ENCODE data around the gene TMEM184A.

Gene TMEM184A

GRCh38 chr7:1550005-1550845, 5.8 kb downstream of the TMEM184A start:
- H3K27me3 ChIP-seq (ENCODE audit: low read depth, low read length), result no peaks in the 10 kb centered on the region
- H3K27ac ChIP-seq (ENCODE audit: low read length), result no peak overlapping the region
- no peak overlapping the region for H3K9ac ChIP-seq (ENCODE audit: low read length)
- H3K4me1 ChIP-seq (ENCODE audit: low read length), result no peaks in the 10 kb centered on the region
- H3K79me2 ChIP-seq (ENCODE audit: low read length), result no peaks in the 10 kb centered on the region
- no peak overlapping the region for H3K4me2 ChIP-seq (ENCODE audit: low read length)
- H2AFZ ChIP-seq (ENCODE audit: low read depth, low read length), result no peak overlapping the region
- TF ChIP-seq EZH2phosphoT487 (IDR thresholded peaks at IDR 0.05; ENCODE audit: low read depth) (no peak), CTCF (IDR thresholded peaks at IDR 0.05; ENCODE audit: low read depth, low read length) (no peak)
- no peaks in the 10 kb centered on the region for H3K36me3 ChIP-seq (replicated peaks; ENCODE audit: low read depth, low read length)
- H3K4me3 ChIP-seq (ENCODE audit: low read length), result no peak overlapping the region
- H3K9me3 ChIP-seq (ENCODE audit: insufficient read depth, low read length), result no peaks in the 10 kb centered on the region
- no peaks in the 10 kb centered on the region for H4K20me1 ChIP-seq (ENCODE audit: insufficient read depth, low read length)

DNA sequence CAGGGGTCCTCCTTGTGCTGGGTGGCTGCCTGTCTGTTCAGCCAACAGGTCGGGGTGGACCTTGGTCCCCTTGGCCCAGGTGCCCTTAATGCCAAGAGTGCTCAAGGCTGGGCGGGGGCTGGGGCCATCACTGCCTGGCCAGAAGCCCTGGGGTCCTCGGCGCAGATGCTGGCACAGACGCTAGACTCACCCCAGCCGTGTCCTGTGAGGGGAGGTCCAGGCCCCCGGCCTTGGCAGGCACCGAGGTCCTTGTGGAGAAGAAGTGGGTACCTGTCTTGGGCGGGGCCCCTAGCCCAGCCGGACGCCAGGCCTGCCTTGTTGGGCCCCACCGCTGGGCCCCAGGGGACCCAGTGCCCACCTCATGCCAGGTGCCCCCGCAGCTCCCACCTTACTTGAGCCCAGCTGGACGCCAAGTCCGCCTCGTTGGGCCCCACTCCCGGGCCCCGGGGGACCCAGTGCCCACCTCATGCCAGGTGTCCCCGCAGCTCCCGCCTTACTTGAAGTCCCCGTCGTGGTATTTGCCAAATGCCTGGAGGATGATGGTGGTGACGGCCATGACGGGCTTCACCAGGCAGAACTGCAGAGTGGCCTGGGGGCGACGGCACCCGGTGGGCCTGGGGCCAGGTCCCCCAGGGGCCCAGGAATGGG, 6.5 kb downstream of the TMEM184A start:
- Histone ChIP-seq H3K27ac (ENCODE audit: low read length) (no peak overlapping the region), H3K79me2 (ENCODE audit: low read length) (no peaks in the 10 kb centered on the region), H3K4me3 (ENCODE audit: low read length) (no peak overlapping the region), H3K4me1 (ENCODE audit: low read length) (no peaks in the 10 kb centered on the region), H3K27me3 (ENCODE audit: low read depth, low read length) (no peaks in the 10 kb centered on the region), H2AFZ (ENCODE audit: low read depth, low read length) (no peak overlapping the region), H3K36me3 (replicated peaks; ENCODE audit: low read depth, low read length) (no peaks in the 10 kb centered on the region), H3K9ac (ENCODE audit: low read length) (no peak overlapping the region), H3K9me3 (ENCODE audit: insufficient read depth, low read length) (no peaks in the 10 kb centered on the region), H4K20me1 (ENCODE audit: insufficient read depth, low read length) (no peaks in the 10 kb centered on the region), H3K4me2 (ENCODE audit: low read length) (no peak overlapping the region)
- no peak for TF ChIP-seq EZH2phosphoT487 (IDR thresholded peaks at IDR 0.05; ENCODE audit: low read depth)
- TF ChIP-seq CTCF (IDR thresholded peaks at IDR 0.05; ENCODE audit: low read depth, low read length), result no peak

DNA sequence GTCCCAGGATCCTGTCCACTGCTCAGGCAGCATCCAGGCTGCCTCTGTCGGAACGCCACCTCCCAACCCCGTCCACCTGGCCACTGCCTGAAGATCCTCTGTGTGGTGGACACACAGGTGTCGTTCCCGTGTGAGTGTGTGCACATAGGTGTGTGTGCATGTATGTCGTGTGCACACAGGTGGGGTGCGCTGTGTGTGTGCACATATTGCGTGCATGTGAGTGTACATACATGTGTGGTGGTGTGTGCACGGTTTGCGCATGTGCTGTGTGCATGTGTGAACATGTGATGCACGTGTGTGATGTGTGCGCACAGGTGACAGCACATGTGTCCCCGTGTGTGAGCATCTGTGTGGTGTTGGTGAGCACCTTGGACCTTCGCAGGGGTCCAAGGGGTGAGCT, 7.1 kb downstream of the TMEM184A start:
- Histone ChIP-seq H3K36me3 (replicated peaks; ENCODE audit: low read depth, low read length) (no peaks in the 10 kb centered on the region), H3K4me1 (ENCODE audit: low read length) (no peaks in the 10 kb centered on the region), H4K20me1 (ENCODE audit: insufficient read depth, low read length) (no peaks in the 10 kb centered on the region), H2AFZ (ENCODE audit: low read depth, low read length) (no peak overlapping the region), H3K4me3 (ENCODE audit: low read length) (no peak overlapping the region), H3K27me3 (ENCODE audit: low read depth, low read length) (no peaks in the 10 kb centered on the region), H3K79me2 (ENCODE audit: low read length) (no peaks in the 10 kb centered on the region), H3K27ac (ENCODE audit: low read length) (no peak overlapping the region), H3K9me3 (ENCODE audit: insufficient read depth, low read length) (no peaks in the 10 kb centered on the region), H3K9ac (ENCODE audit: low read length) (no peak overlapping the region), H3K4me2 (ENCODE audit: low read length) (no peak overlapping the region)
- no peak for TF ChIP-seq CTCF (IDR thresholded peaks at IDR 0.05; ENCODE audit: low read depth, low read length)

GRCh38 chr7:1548438-1548831, 7.6 kb downstream of the TMEM184A start:
- Histone ChIP-seq H3K79me2 (ENCODE audit: low read length) (no peaks in the 10 kb centered on the region), H3K4me1 (ENCODE audit: low read length) (no peaks in the 10 kb centered on the region), H3K4me2 (ENCODE audit: low read length) (no peak overlapping the region), H3K27me3 (ENCODE audit: low read depth, low read length) (no peaks in the 10 kb centered on the region), H3K27ac (ENCODE audit: low read length) (no peak overlapping the region), H3K9me3 (ENCODE audit: insufficient read depth, low read length) (no peaks in the 10 kb centered on the region), H3K4me3 (ENCODE audit: low read length) (no peak overlapping the region), H3K36me3 (replicated peaks; ENCODE audit: low read depth, low read length) (no peaks in the 10 kb centered on the region), H4K20me1 (ENCODE audit: insufficient read depth, low read length) (no peaks in the 10 kb centered on the region), H2AFZ (ENCODE audit: low read depth, low read length) (no peak overlapping the region), H3K9ac (ENCODE audit: low read length) (no peak overlapping the region)
- TF ChIP-seq CTCF (IDR thresholded peaks at IDR 0.05; ENCODE audit: low read depth, low read length), result no peak
- no peak for TF ChIP-seq EZH2phosphoT487 (IDR thresholded peaks at IDR 0.05; ENCODE audit: low read depth)
